Upper lobe of left lung (tissue), 4 donors: Measurements from ENCODE around the gene MAGI2.

Source experiments
- CTCF ChIP-seq, 6 experiments: fragments of 450-650 bp in 4 of 6; fragments of 200-600 bp in 2 of 6; sonication (generic) in 2 of 6; IDR thresholded peaks; one replicate each; pipeline ENCODE4 v1.5.1; 2016 to 2019; ENCODE audit warnings: antibody characterized with exemption in 6 of 6
- POLR2A ChIP-seq, 4 donors: fragments of 450-650 bp; IDR thresholded peaks; one replicate each; pipeline ENCODE4 v1.5.1; 2016 to 2017; ENCODE audit warnings: antibody characterized with exemption in 4 of 4, mild to moderate bottlenecking in 2 of 4
- POLR2AphosphoS5 ChIP-seq, 2 donors: sonication (generic); formaldehyde crosslinking; IDR thresholded peaks; one replicate each; pipeline ENCODE4 v1.5.1; 2017; ENCODE audit warnings: antibody characterized with exemption in 2 of 2

GRCh38 chr7:78496096-78496630, 957.3 kb downstream of the MAGI2 start:
- TF ChIP-seq POLR2A (IDR thresholded peaks at IDR 0.05): no peak
- TF ChIP-seq CTCF (IDR thresholded peaks at IDR 0.05): no peak
- no peak for TF ChIP-seq POLR2AphosphoS5 (IDR thresholded peaks at IDR 0.05)
